Stimulated activated CD8-positive, alpha-beta memory T cell treated with anti-CD3 and anti-CD28 coated beads, Interleukin-12 subunit alpha, Interleukin-12 subunit beta, amount 100 ng/mL, for 24 hours (primary cell): ENCODE data around the gene PTPRE.

Source experiments
- DNase-seq: peaks from one replicate; pipeline ENCODE4 v3.0.0-alpha.2; 2020; ENCODE audit errors: extremely low read depth

Gene PTPRE

DNA sequence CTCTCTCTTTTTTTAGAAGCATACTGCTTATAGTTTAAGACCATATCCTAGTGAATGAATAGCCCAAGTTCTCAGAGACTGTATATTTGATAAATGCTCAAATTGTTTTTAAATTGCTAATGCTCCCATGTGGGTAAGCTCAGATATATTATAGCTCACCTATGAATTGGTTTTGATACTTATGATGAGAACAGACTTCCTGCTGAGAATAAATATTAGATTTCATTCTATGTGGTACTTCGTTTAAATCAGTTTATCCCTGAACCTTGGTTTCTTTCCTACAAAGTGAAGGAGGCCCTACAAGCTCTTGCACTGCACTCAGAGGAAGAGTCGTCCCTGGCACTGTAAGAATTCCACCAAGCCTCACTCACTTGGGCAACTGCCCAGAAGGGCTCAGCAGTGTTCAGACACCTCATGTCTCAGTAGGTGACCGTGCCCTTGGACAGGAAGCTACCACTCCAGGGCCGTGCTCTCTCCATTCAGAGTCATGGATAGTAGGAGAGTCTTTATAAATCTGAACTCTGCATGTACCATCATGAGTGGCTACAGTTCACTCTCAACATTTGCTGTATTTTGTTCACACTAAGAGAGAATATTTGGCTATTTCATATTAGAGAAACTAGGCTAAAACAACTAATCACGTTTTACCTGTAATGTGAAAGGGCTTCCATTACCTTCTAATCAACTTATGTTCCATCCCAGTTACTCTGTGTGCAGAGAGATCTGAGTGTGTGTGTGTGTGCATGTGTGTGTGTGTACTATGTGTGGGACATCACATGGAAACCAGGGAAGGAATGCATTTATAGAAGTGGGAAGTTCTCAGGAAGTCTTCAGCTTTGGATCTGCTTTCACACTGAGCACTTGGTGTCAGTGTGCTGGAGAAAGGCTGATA lies 93.8 kb downstream of the PTPRE start:
- DNase-seq = no peak

DNA sequence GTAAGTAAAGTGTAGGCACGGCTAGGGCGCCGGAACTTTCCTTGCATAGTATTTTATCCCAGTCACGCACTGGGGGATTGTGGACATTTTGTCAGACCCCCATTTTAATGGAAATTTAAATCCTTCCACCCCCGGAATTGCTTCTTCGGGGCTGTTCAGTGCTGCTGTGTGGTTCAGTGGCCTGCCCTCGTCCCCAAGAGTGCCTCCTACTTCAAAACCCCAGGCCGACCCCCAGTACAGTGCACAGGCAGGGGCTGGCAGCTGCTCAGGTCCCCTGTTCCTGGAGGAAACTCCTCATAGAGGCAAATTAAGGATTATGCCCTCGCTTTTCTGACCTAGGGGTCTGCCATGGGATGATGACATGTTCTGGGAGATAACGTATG lies 94.5 kb downstream of the PTPRE start:
- no peak for DNase-seq

- no peak for DNase-seq
Measured at GRCh38 chr10:128001849-128002248, 94.9 kb downstream of the PTPRE start.

GRCh38 chr10:128003521-128003920 lies 96.6 kb downstream of the PTPRE start:
- DNase-seq = no peak

DNA sequence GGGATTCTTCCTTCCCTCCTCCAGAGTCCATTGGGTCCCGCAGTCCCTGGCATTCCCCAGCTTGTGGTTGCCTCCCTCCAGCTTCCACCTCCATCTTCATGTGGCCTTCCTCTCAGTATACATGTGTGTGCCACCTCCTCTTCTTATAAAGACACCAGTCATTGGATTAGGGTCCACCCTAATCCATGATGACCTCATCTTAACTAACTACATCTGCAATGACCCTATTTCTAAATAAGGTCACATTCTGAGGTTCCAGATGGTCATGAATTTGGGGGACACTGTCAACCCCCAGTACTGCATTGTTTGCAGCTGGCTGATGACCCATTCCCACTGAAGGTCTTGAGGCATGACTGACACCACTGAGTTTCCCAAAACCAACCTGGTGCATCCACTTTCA lies 99.0 kb downstream of the PTPRE start:
- DNase-seq = no peak

DNA sequence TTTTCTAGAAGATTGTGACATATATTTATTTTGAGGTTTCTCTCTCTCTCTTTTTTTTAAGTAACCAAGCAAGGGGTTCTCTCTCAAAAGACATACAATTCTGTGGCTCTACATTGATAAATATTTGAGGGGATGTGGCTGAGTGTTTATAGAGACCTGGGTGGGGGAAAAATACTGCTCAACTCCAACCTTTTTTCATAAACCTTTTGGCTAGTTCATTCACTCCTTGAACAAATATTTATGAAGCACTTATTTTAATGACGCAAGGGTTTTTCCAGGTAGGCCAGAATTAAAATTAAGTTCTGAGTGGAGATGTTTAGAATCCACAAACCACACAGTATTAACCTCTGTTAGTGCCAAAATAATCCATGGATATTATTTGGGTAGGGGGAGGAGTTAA lies 100.2 kb downstream of the PTPRE start:
- no peak for DNase-seq

GRCh38 chr10:128007971-128008370 lies 101.1 kb downstream of the PTPRE start:
- no peak for DNase-seq

DNA sequence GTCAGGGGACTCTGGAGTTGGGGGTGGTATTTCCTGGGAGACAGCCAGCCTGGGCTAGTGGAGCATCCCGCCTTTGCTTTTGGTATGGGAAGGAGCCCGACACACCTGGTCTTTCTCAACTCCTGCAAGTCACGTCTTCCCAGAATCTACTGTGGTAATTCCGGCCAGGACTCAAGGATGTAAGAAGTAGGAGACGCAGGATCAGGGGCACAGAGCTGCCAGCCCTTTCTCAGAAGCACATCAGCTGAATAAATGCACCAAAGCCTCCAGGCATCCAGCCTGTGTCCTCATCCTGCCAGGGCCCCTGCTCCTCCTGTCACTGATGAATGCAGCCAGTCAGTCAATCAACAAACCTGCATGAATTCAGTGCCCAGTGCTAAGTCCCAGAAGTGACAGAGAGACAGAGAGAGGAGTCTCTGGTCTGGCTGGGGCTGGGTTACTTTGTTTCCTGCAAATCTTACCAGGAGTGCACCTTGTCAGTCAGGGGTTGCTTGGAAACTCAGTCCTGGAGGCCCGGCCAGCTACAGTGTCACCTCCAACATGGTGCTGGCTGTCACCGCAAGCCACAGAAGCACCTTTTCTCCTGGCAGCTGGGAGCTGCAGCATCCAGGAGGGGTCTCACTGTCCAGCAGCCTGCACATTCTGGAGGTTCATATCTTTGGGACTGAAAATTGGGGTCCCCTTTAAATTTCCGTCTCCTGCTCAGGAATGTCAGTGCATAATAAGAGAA lies 101.8 kb downstream of the PTPRE start:
- DNase-seq = no peak

GRCh38 chr10:128009372-128010126 lies 102.6 kb downstream of the PTPRE start:
- no peak for DNase-seq

- DNase-seq = peak; percentile 67
Measured at GRCh38 chr10:128011059-128011979, 104.4 kb downstream of the PTPRE start.

- no peak for DNase-seq
Measured at GRCh38 chr10:128013626-128014025, 106.7 kb downstream of the PTPRE start.

DNA sequence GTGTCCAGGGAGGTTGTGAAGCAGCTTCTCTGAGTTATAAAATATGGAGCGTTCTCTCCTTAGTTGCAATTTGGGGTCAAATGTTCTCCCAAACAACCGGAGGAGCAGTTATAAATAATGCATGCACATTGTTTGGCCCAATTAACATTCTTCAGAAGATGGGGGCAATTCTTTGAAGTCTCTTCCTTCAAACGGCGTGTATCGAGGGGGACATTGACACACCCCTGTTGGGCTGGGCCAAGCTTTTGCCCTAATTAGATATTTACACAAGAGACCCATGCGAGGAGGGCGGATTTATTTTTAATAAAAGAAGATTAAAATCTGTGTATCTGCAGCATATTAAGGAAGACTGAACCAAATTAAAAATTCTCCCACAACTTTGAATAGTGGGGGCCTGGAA lies 107.3 kb downstream of the PTPRE start:
- DNase-seq = no peak

GRCh38 chr10:128016423-128017060 lies 109.6 kb downstream of the PTPRE start:
- no peak for DNase-seq

DNA sequence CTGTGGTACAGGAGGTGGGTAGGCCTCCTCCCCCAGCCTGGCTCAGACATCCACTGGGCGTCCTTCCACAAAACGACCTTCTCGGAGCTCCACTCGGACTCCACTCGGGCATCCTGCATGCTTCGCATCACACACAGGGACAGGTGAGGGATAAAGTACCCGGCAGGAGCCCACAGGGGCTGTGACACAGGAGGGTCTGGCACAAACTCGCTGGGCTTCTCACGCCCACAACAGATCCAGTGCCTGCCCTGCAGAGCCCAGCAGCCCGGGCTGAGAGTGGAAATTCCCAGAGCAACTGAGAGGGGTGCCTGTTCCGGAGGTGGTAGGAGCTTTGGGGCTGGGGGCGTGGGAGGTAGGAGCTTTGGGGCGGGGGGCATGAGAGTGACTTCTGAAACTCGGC lies 110.9 kb downstream of the PTPRE start:
- DNase-seq = no peak

- DNase-seq = no peak
Measured at GRCh38 chr10:128018236-128018635, 111.3 kb downstream of the PTPRE start.

DNA sequence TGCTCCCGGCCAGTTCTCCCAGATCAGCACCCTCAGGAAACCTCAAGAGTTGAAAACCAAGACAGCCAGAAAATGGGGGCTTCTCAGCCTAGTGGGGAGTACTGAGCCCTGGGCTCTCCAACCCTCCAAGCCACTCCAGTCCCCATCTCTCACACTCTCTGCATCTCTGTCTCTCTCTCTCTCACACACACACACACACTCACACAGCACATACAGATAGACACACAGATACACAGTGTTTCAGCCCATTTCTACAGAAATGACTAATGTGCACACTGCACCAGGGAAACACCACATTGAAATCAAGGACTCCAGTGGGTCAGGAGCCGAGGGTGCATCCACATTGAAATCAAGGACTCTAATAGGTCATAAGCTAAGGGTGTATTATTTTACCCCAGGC lies 111.8 kb downstream of the PTPRE start:
- no peak for DNase-seq

DNA sequence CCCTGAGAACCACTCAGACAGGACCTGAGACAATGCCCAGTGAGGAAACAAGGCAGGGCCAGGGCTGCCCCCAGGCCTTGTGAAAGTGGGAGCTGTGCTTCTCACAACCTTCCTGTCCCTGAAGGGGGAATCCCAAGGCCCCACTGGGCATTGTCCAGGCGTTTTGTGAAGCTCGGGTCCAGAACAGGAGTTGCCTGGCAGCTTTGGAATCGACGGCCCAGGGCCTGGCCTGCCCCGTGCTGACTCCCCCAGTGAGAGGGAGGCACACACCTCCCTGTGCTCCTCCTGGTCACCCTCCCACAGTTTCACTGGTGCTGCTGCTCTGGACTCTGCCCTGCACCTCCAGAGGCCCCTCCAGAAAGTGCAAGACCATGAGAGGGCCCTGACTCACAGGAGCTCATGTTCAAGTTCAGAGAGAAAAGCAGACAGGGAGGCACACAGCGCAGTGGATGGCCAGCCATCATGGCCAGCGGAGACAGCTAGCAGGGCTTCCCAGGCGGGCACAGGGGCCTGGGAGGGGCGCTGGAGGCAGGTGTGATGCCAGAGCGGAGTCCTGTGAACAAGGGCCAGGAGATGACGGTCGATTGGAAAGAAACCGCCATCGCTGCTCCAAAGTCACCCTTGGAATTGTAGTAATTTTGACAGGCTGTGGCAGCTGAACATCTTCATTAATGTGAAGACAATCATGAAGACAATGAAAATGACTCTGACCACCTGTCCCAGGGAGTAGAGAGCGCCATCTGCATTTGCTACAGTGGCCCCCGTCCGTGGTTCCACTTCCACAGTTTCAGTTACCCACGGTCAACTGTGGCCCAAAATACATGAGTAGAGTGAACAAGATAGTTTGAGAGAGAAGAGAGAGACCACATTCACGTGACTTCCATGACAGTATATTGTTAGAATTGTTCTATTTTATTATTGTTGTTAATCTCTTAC lies 115.6 kb downstream of the PTPRE start:
- DNase-seq = no peak

DNA sequence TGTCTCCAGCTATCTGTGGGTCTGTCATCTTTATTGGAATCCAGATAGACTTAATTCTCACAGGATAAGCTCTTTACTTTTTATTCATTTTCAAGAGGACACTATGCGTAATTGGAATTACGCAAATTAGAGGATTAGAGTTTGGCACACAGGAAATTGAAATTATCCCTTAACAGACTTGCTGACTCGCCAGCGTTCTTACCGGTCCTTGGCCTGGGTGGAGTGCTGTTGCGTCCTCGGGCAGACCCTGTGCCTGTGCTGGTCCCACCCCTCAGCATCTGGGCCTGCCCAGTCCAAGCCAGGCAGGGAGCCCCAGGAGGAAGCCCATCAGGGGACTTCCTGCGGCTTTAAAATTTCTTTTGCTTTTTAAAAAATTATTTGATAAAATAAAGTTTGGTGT lies 117.5 kb downstream of the PTPRE start:
- no peak for DNase-seq

- DNase-seq = no peak
Measured at GRCh38 chr10:128025437-128025836, 118.5 kb downstream of the PTPRE start.

- no peak for DNase-seq
Measured at GRCh38 chr10:128025951-128026350, 119.0 kb downstream of the PTPRE start.
